Testis (tissue), 2 donors: ENCODE data around the gene DRD1.
"Not testable (repeated sequence)": the region's sequence is repeated elsewhere in the genome, so short reads cannot be mapped to it uniquely, and the experiment has no call there.

Source experiments
- POLR2A ChIP-seq: fragments of 450-650 bp; IDR thresholded peaks from one replicate; pipeline ENCODE4 v1.6.1; 2017; ENCODE audit warnings: antibody characterized with exemption, mild to moderate bottlenecking, moderate library complexity
- TF ChIP-seq, protein P1 (sequence below), 3 experiments: fragments of 450-650 bp in 2 of 3; fragments of 200-600 bp in 1 of 3; sonication (generic) in 1 of 3; IDR thresholded peaks; one replicate each; pipeline ENCODE4 v1.5.1; 2016 to 2019; ENCODE audit warnings: antibody characterized with exemption in 3 of 3, mild to moderate bottlenecking in 2 of 3, moderate library complexity in 1 of 3

- TF ChIP-seq, protein P1, sequence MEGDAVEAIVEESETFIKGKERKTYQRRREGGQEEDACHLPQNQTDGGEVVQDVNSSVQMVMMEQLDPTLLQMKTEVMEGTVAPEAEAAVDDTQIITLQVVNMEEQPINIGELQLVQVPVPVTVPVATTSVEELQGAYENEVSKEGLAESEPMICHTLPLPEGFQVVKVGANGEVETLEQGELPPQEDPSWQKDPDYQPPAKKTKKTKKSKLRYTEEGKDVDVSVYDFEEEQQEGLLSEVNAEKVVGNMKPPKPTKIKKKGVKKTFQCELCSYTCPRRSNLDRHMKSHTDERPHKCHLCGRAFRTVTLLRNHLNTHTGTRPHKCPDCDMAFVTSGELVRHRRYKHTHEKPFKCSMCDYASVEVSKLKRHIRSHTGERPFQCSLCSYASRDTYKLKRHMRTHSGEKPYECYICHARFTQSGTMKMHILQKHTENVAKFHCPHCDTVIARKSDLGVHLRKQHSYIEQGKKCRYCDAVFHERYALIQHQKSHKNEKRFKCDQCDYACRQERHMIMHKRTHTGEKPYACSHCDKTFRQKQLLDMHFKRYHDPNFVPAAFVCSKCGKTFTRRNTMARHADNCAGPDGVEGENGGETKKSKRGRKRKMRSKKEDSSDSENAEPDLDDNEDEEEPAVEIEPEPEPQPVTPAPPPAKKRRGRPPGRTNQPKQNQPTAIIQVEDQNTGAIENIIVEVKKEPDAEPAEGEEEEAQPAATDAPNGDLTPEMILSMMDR (IDR thresholded peaks at IDR 0.05) = not testable (repeated sequence)
- not testable (repeated sequence) for TF ChIP-seq POLR2A
Measured at GRCh38 chr5:175424594-175424993, 19.4 kb downstream of the DRD1 start.
